PC-3 (cell line): Measurements from ENCODE around the gene PTGES3L.

Experiments used
- CTCF ChIP-seq: fragments of 300-600 bp; sonication (generic); conservative IDR thresholded peaks from 2 replicates; pipeline ENCODE4 v1.5.1; 2017; ENCODE audit warnings: antibody characterized with exemption, low read depth, mild to moderate bottlenecking, low read length
- EZH2phosphoT487 ChIP-seq: fragments of 300-600 bp; sonication (generic); IDR thresholded peaks from 2 replicates; pipeline ENCODE4 v1.6.1; 2018; ENCODE audit warnings: mild to moderate bottlenecking, antibody characterized with exemption, low read length, borderline replicate concordance

DNA sequence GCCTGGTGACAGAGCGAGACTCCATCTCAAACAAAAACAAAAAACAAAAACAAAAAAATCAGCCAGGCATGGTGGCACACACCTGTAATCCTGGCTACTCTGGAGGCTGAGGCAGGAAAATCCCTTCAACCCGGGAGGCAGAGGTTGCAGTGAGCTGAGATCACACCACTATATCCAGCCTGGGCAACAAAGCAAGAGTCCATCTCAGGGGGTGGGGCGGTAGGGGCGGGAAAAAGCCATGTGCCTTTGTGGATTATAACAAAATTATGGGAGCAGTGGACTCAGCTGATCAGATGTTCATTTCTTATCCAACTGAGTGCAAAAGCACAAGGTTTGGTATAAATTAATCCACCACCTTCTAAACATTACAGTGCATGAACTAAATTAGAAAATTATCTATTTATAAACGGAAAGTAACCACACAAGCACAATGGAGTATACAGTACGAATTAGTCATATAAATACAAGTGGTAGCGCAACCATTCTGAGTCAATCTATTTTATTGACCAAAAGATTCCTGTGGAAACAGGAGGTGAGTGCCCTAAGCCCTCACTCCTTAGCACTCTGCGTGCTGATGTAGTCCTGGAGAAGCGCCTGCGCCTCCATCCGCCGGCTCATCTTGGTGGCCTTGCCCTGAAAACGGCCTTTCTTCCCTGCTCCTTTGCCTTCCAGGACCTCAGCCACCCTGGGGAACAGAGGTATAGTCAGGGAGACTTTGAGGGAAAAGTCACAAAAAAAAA, 29.7 kb downstream of the PTGES3L start:
- TF ChIP-seq CTCF (no peak), EZH2phosphoT487 (no peak)
